H1 (cell line): ENCODE measurements around the gene JMJD8. TPM values are rescaled to one million over a fixed set of nuclear protein-coding genes. Genes with fewer than 3 reads are reported as not detected.

Source experiments
- CTCF ChIA-PET: fragments of 300-600 bp; sonication (Branson Sonifier 250); formaldehyde crosslinking; loops from one replicate; lab custom pipeline; 2021; ENCODE audit not compliant: partially characterized antibody; lab: Charles Lee
- POLR2A ChIA-PET: fragments of 300-600 bp; sonication (Branson Sonifier 250); formaldehyde crosslinking; loops from one replicate; lab custom pipeline; 2021; ENCODE audit warnings: inconsistent platforms; ENCODE audit not compliant: partially characterized antibody; lab: Charles Lee
- DNase-seq, 2 experiments: peaks; one replicate each; pipeline versions ENCODE4 v3.0.0 to v3.0.0-alpha.2; 2010 to 2022; ENCODE audit warnings: low spot score in 2 of 2, low read depth in 1 of 2, mixed read lengths in 1 of 2
- FAIRE-seq: peaks from 2 replicates; lab custom pipeline; 2011; peaks lifted over from hg19 to GRCh38; lab: Jason Lieb, UNC
- H2AFZ ChIP-seq: 2 replicates; pipeline ENCODE4 v1.8.1; 2012; ENCODE audit warnings: low read length, inconsistent platforms
- H2AK5ac ChIP-seq: 2 replicates; pipeline ENCODE4 v1.6.1; 2013; ENCODE audit warnings: low read depth, low read length
- H2BK120ac ChIP-seq: replicated peaks from 2 replicates; pipeline ENCODE3; 2013; ENCODE audit warnings: low read depth, low read length, inconsistent platforms
- H2BK12ac ChIP-seq: 2 replicates; pipeline ENCODE4 v1.6.1; 2013; ENCODE audit warnings: low read depth, low read length
- H2BK15ac ChIP-seq: 2 replicates; pipeline ENCODE4 v1.6.1; 2013; ENCODE audit warnings: low read length
- H2BK20ac ChIP-seq: 2 replicates; pipeline ENCODE4 v1.6.1; 2013; ENCODE audit warnings: low read length
- H2BK5ac ChIP-seq: 2 replicates; pipeline ENCODE4 v1.6.1; 2013; ENCODE audit warnings: low read depth, low read length
- H3K14ac ChIP-seq: 2 replicates; pipeline ENCODE4 v1.6.1; 2013; ENCODE audit warnings: inconsistent platforms; ENCODE audit not compliant: insufficient read length
- H3K18ac ChIP-seq: 2 replicates; pipeline ENCODE4 v1.6.1; 2013; ENCODE audit warnings: low read length; ENCODE audit errors: extremely low read depth
- H3K23ac ChIP-seq: 2 replicates; pipeline ENCODE4 v1.6.1; 2013; ENCODE audit warnings: inconsistent platforms; ENCODE audit not compliant: insufficient read length
- H3K23me2 ChIP-seq: 2 replicates; pipeline ENCODE4 v1.6.1; 2013; ENCODE audit warnings: low read depth, low read length
- H3K27ac ChIP-seq: 2 replicates; pipeline ENCODE4 v1.6.1; 2011; ENCODE audit warnings: low read depth, low read length, inconsistent platforms
- H3K27me3 ChIP-seq, 4 experiments: replicated peaks in 1 of 4; 1 replicate in 1 of 4; 2 replicates in 3 of 4; pipeline versions ENCODE4 v1.6.1 to v1.8.1; 2011 to 2013; ENCODE audit warnings: low read length in 3 of 4, mild to moderate bottlenecking in 3 of 4, inconsistent platforms in 2 of 4, mixed read lengths in 2 of 4, moderate library complexity in 1 of 4; ENCODE audit not compliant: control insufficient read depth in 3 of 4, insufficient read depth in 3 of 4; ENCODE audit errors: extremely low read depth in 1 of 4
- H3K36me3 ChIP-seq, 4 experiments: 2 replicates each; pipeline versions ENCODE4 v1.6.1 to v1.8.1; 2011 to 2013; ENCODE audit warnings: mild to moderate bottlenecking in 4 of 4, low read length in 3 of 4, moderate library complexity in 2 of 4, control low read depth in 1 of 4, inconsistent platforms in 1 of 4; ENCODE audit not compliant: insufficient read depth in 4 of 4, control insufficient read depth in 2 of 4
- H3K4ac ChIP-seq: replicated peaks from 2 replicates; pipeline ENCODE3; 2013; ENCODE audit warnings: low read length, low read depth, mixed read lengths, inconsistent platforms; ENCODE audit not compliant: insufficient read length
- H3K4me1 ChIP-seq, 4 experiments: replicated peaks in 1 of 4; 1 replicate in 1 of 4; 2 replicates in 3 of 4; pipeline versions ENCODE4 v1.6.1 to v1.8.1; 2011 to 2013; ENCODE audit warnings: low read length in 3 of 4, inconsistent platforms in 2 of 4, mixed read lengths in 1 of 4; ENCODE audit not compliant: insufficient read depth in 4 of 4, control insufficient read depth in 3 of 4
- H3K4me2 ChIP-seq, 2 experiments: 2 replicates each; pipeline versions ENCODE4 v1.6.1 to v1.8.1; 2011 to 2013; ENCODE audit warnings: low read depth in 2 of 2, low read length in 2 of 2, control low read depth in 1 of 2, inconsistent platforms in 1 of 2, mild to moderate bottlenecking in 1 of 2; ENCODE audit not compliant: insufficient read depth in 1 of 2
- H3K4me3 ChIP-seq, 4 experiments: fragments of 200-600, 300-600 bp in 1 of 4; sonication (generic), shearing (Covaris generic), sonication (Bioruptor Twin) in 1 of 4; 2 replicates each; pipeline versions ENCODE4 v1.5.1 to v1.8.1; 2011 to 2016; ENCODE audit warnings: low read length in 4 of 4, low read depth in 3 of 4, control low read depth in 2 of 4, inconsistent platforms in 2 of 4, mild to moderate bottlenecking in 2 of 4, mixed read lengths in 1 of 4, moderate library complexity in 1 of 4; ENCODE audit not compliant: insufficient read depth in 2 of 4; ENCODE audit errors: extremely low read depth in 1 of 4
- H3K56ac ChIP-seq: replicated peaks from 2 replicates; pipeline ENCODE3; 2013; ENCODE audit warnings: low read depth, mild to moderate bottlenecking, mixed read lengths, low read length, inconsistent platforms; ENCODE audit not compliant: insufficient read length
- H3K79me1 ChIP-seq: 2 replicates; pipeline ENCODE4 v1.6.1; 2013; ENCODE audit warnings: low read depth, low read length, control low read depth
- H3K79me2 ChIP-seq, 2 experiments: 2 replicates each; pipeline versions ENCODE4 v1.6.1 to v1.8.1; 2012 to 2013; ENCODE audit warnings: low read length in 2 of 2, mild to moderate bottlenecking in 2 of 2, inconsistent platforms in 1 of 2; ENCODE audit not compliant: insufficient read depth in 2 of 2, control insufficient read depth in 1 of 2
- H3K9ac ChIP-seq, 4 experiments: replicated peaks in 1 of 4; 1 replicate in 1 of 4; 2 replicates in 3 of 4; pipeline versions ENCODE4 v1.6.1 to v1.8.1; 2011 to 2013; ENCODE audit warnings: low read depth in 3 of 4, low read length in 3 of 4, control low read depth in 2 of 4, mild to moderate bottlenecking in 2 of 4, moderate library complexity in 2 of 4, inconsistent platforms in 1 of 4; ENCODE audit errors: extremely low read depth in 1 of 4
- H3K9me3 ChIP-seq, 2 experiments: 2 replicates each; pipeline versions ENCODE4 v1.6.1 to v1.8.1; 2012 to 2013; ENCODE audit warnings: mild to moderate bottlenecking in 2 of 2, moderate library complexity in 2 of 2, control low read depth in 1 of 2, inconsistent platforms in 1 of 2, low read depth in 1 of 2, low read length in 1 of 2, mixed read lengths in 1 of 2; ENCODE audit not compliant: insufficient read depth in 2 of 2
- H4K20me1 ChIP-seq, 2 experiments: replicated peaks in 1 of 2; 2 replicates each; pipeline versions ENCODE3 to v1.8.1; 2011 to 2013; ENCODE audit warnings: inconsistent platforms in 2 of 2, low read length in 2 of 2, mild to moderate bottlenecking in 1 of 2; ENCODE audit not compliant: insufficient read depth in 2 of 2, control insufficient read depth in 1 of 2
- H4K5ac ChIP-seq: 2 replicates; pipeline ENCODE4 v1.6.1; 2013; ENCODE audit warnings: low read length, low read depth, mixed read lengths, inconsistent platforms; ENCODE audit not compliant: insufficient read length
- H4K8ac ChIP-seq: 2 replicates; pipeline ENCODE4 v1.8.0; 2013; ENCODE audit warnings: mild to moderate bottlenecking, moderate library complexity, low read length, inconsistent platforms; ENCODE audit not compliant: insufficient read depth; ENCODE audit errors: extremely low read depth
- H4K91ac ChIP-seq: replicated peaks from 2 replicates; pipeline ENCODE3; 2013; ENCODE audit warnings: low read length, mixed read lengths, inconsistent platforms; ENCODE audit not compliant: insufficient read length
- NANOG ChIP-seq: IDR thresholded peaks from 2 replicates; pipeline ENCODE4 v1.6.1; 2011; ENCODE audit warnings: low read length, low read depth, mild to moderate bottlenecking, inconsistent platforms; ENCODE audit not compliant: insufficient read depth, poor library complexity, severe bottlenecking
- WGBS, 2 experiments: shearing (Covaris generic) in 1 of 2; methylation state at CpG; one replicate each; pipeline versions ENCODE4 v1.1.6 to v1.1.7; 2013 to 2015; ENCODE audit warnings: low lambda C conversion rate in 2 of 2, mixed read lengths in 2 of 2, inconsistent platforms in 1 of 2, low coverage in 1 of 2, missing lambda C conversion rate in 1 of 2; ENCODE audit not compliant: insufficient replicate concordance in 2 of 2, insufficient coverage in 1 of 2, insufficient read length in 1 of 2; ENCODE audit errors: extremely low coverage in 1 of 2, missing lambda C conversion rate in 1 of 2; 5-methylcytosine and 5-hydroxymethylcytosine counted together
- polyA plus RNA-seq, 7 experiments: library from polyadenylated mRNA; depleted of rRNA in 3 of 7; stranded (reverse) in 5 of 7; unstranded in 2 of 7; fragments of >200 nt in 5 of 7; fragments of 200-250 nt in 2 of 7; gene quantifications; 1 replicate in 5 of 7; 2 replicates in 1 of 7; 4 replicates in 1 of 7; pipeline versions ENCODE4 v1.2.1 to v1.2.3, GENCODE V29; 2011 to 2013; ENCODE audit warnings: missing spikeins in 2 of 7, mixed read lengths in 2 of 7
- total RNA-seq: library from RNA; stranded (reverse); fragmentation: NEBNext Ultra II Directional; extraction: Animal tissue kit (Norgen Biotek cat#: 25700); gene quantifications from 2 replicates; pipeline ENCODE4 v1.2.1, GENCODE V29; 2021

JMJD8 gene
- total and polyA plus RNA-seq, 2 of the 8 experiments (the other 6 are each of a cell fraction or from before 2014, with no cell fraction given) = 46.4 to 87.4 TPM

GRCh38 chr16:678209-678857 is 5.8 kb downstream of the JMJD8 start:
- Histone ChIP-seq H2BK5ac (peak overlapping the region; percentile 63; the same call in 1 of the 2 replicates), H3K23me2 (peaks cover 15% of the 10 kb centered on the region), H3K56ac (no peak overlapping the region), H4K5ac (no peak overlapping the region), H3K4me2 (no peak overlapping the region), H3K79me2 (peaks cover 0 to 12% of the 10 kb centered on the region in 2 experiments; a peak in 1 of 4 replicates), H3K4ac (no peak overlapping the region), H4K91ac (peak overlapping the region; percentile 44), H3K36me3 (peaks cover 7 to 18% (median 13%) of the 10 kb centered on the region in 4 experiments), H3K4me3 (no peak overlapping the region), H3K27me3 (peaks cover 0 to 2% (median 0%) of the 10 kb centered on the region in 4 experiments; a peak in 2 of 7 replicates), H3K4me1 (peaks cover 0 to 41% (median 32%) of the 10 kb centered on the region in 4 experiments; a peak in 6 of 7 replicates), H2AFZ (no peak overlapping the region), H2BK20ac (no peak overlapping the region), H3K14ac (no peak overlapping the region), H2BK12ac (peak overlapping the region; percentile 75; the same call in 1 of the 2 replicates), H2AK5ac (0 out of 2 replicates have a peak overlapping the region, but pooled peaks have one; percentile 7), H4K20me1 (peaks cover 4 to 29% of the 10 kb centered on the region in 2 experiments), H2BK120ac (no peak overlapping the region), H3K9ac (no peak overlapping the region), H3K23ac (no peak overlapping the region), H3K18ac (no peak overlapping the region), H2BK15ac (peak overlapping the region; percentile 99; the same call in 1 of the 2 replicates), H3K79me1 (peaks cover 6% of the 10 kb centered on the region; the same call in 1 of the 2 replicates), H3K9me3 (no peaks in the 10 kb centered on the region), H4K8ac (peak overlapping the region; percentile 65), H3K27ac (no peak overlapping the region; the same call in 1 of the 2 replicates)
- DNase-seq = no peak
- CTCF ChIA-PET = interaction anchor here (0.7 to 2.3 kb wide), 12 partner anchors 10 to 123 kb away, joined by 3 to 11 read pairs (median 4); partner anchors contain the start of genes RHOT2 and WDR24
- POLR2A ChIA-PET = interaction anchor here (1.0 to 13.3 kb wide), 13 partner anchors 11 to 1282 kb away, joined by 3 to 214 read pairs (median 4); partner anchors contain the start of genes ANTKMT, CHTF18, RHOT2 and RPUSD1
- 92% methylated on average over 21 of the region's 21 CpGs; no CpG with 5 or more reads in 1 of the 2 experiments for WGBS, 2 experiments
- no peak for TF ChIP-seq NANOG
- FAIRE-seq = no peak
